Epithelial cell of prostate (primary cell): ENCODE data around the gene MRPS12.
A peak's percentile ranks its signal among the peaks of the same experiment; 100 is the strongest.

Experiments
- DNase-seq: peaks from one replicate; pipeline ENCODE4 v3.0.0-alpha.2; 2011; ENCODE audit warnings: low read depth, low spot score
- H3K27ac ChIP-seq: fragments of 450-650 bp; 2 replicates; pipeline ENCODE4 v1.5.1; 2017; ENCODE audit warnings: mild to moderate bottlenecking

MRPS12 gene

DNA sequence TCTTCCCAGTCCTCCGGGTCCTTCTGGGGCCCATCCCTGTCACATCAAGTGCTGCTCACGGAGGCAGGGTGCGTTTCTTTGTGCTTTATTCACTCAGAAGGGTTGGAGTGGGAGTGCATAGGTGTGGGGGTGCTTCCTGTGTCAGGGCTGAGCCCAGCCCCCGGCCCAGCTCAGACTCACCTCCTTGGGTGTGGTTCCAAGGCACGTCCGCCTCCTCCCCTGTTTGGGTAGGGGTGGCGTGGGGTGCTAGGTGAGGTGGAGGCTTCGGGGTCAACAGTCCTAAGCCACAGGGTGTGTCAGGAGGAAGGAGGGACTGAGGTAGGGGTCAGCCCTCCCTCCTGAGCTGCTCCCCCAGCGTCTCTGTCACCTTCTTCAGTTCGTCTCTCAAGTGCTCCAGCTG is 21.8 kb upstream of the MRPS12 start:
- H3K27ac ChIP-seq, result no peak overlapping the region

DNA sequence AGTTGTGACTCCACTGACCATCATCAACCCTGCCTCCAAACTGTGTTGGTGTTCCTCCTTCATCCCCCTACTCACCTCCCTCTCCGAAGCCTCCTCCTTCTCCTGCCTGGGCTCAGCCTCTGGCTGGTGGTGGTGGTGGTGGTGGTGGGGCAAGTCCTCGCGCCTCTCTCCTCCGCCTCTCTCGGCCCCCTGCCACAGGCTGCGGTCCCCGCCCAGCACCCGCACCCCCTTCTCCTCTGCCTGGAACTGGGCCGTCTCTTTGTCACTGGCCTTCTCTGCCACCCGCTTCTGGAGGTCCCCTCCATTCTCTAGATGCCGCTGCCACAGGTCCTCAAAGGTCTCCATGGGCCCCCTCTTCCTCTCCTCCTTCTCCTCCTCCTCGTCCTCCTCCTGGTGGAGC is 20.3 kb upstream of the MRPS12 start:
- no peak overlapping the region for H3K27ac ChIP-seq
- no peak for DNase-seq

More for the DNA sequence above, 21.8 kb upstream of the MRPS12 start:
- no peak for DNase-seq

DNA sequence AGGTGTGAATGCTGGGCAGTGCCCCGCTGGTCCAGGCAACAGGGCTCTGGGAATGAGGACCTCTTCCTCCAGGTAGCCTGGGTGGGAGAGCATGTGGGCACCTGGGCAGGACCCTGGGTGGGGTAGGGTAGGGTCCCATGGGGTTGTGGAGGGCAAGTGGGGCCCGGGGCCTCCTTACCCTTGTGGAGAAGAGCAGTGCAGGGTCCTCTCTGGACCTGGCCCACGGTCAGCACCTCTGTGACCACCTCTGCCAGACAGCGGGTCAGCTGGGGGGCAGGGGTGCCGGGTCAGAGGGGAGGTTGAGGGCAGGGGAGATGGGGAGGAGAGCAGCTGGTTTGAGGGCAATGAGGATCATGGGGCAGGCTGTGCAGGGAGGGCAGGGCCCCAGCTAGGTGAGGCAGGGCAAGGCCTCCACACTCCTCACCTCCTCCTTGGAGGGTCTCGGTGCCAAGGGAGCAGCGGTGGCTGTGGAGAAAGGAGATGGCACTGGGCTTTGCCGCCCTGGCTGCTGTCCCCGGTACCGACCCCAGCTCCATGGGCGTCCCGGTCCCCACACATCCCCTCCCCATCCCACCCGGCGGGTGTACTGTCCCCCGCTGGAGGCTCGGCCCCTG is 19.2 kb upstream of the MRPS12 start:
- no peak for DNase-seq
- no peak overlapping the region for H3K27ac ChIP-seq

DNA sequence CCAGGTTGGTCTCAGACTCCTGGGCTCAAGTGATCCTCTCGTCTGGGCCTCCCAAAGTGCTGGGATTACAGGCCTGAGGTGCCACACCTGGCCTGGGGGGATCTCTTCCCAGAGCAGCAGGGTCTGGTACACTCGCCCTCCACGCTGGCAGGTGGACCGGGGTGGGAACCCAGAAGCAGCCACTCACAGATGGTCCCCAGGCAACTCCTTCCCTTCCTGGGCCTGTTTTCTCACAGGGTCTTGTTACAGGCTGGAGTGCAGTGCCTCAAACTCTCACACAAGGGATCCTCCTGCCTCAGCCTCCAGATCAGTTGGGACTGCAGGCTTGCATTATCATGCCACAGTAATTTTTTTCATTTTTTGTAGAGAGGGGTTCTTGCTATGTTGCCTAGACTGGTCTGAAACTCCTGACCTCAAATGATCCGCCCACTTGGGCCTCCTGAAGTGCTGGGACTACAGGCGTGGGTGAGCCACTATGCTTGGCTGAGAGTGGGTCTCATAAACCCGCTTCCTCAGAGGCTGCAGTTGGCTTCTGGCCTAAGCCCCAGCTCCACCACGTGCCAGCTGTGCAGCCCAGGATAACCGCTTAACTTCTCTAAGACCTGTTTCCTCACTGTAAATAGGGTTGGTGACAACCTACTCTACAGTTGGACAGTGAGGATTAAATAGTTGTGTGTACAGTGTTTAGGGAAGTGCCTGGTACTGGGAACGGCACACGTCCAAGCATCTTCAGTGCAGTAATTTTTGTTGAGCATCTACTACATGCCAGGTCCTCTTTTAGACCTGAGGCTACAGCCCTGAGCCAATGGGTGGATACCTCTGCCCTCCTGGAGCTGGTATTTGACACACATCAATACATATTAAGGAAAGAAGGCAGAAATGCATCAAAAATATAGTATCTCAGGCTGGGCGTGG is 17.9 kb upstream of the MRPS12 start:
- H3K27ac ChIP-seq, result no peak overlapping the region
- no peak for DNase-seq

DNA sequence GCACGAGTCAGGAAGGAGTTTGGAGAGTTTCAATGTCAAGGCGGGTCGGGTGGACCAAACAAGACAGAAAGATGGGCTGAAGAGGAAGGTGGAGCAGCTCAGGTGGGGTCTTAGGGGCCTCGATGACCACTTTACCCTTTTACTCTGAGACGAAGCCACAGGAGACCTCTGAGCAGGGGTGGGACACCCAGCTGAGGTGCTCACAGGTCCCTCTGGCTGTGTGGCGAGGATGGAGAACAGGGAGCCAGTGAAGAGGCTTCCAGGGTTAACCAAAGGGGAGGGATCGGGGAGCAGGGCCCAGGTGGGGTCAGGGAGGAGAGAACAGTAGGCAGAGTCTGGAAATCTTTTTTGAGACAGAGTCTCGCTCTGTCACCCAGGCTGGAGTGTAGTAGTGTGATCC is 16.8 kb upstream of the MRPS12 start:
- no peak for DNase-seq

DNA sequence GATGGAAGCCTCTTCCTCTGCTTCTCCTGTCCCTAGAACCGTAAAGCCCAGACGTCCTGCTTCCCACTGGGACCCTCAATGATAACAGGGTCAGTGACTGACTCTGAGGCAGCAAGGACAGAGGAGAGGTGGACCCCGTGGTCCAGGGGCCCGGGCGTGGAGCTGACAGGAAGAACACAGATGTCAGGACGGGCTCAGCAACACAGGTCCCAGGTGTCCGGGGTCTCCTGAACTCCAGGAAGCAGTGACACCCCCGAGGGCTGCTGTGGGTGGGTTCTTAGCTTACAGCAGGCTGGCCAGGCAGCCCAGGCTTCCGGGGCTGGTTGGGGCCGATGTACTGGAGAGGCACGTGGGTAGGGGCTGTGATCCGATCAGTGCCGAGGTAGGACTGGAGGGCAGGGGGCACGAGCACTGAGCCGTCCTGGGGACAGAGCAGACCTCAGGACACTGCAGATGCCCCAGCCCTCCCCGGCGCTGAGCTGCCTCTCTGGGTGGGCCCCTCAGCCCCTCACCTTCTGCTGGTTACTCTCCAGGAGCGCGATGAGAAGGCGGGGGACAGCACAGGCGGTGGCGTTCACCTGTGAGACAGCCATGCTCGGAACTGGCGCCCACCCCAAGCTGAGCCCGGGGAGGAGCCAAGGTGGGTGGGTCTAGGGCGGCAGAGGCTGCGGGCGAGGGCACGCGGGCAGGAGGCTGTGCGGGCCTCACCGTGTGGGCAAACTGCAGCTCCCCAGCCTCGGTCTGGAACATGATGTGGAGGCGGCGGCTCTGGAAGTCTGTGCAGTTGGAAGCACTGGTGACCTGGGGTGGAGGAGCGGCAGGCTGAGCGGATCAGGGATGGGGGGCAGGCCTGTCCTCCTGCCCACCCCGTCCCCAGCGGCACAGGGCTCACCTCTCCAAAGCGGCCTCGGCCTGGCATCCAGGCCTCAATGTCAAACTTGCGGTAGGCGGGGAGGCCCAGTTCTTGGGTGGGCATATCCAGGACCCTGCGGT is 15.1 kb upstream of the MRPS12 start:
- H3K27ac ChIP-seq, result no peak overlapping the region
- DNase-seq, result no peak

More for the DNA sequence above, 16.8 kb upstream of the MRPS12 start:
- no peak overlapping the region for H3K27ac ChIP-seq

DNA sequence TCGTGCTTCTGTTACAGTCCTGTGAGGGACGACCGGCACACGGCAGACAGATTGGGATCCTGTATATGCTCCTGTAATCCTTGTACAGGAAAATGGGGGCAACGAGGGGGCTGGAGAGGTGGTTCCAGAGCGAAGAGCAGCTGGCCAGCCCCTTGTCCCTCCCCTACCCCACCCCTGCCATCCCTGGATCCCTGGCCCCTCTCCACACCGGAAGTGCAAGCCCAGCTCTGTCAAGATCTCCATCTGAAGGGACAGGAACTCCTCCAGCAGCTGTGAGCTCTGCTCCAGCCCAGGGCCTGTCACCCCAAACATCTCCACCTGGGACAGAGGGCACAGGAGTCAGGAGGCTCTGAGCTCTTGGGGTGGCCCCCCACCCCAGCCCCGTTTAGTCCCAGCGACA is 13.2 kb upstream of the MRPS12 start:
- H3K27ac ChIP-seq, result no peak overlapping the region

DNA sequence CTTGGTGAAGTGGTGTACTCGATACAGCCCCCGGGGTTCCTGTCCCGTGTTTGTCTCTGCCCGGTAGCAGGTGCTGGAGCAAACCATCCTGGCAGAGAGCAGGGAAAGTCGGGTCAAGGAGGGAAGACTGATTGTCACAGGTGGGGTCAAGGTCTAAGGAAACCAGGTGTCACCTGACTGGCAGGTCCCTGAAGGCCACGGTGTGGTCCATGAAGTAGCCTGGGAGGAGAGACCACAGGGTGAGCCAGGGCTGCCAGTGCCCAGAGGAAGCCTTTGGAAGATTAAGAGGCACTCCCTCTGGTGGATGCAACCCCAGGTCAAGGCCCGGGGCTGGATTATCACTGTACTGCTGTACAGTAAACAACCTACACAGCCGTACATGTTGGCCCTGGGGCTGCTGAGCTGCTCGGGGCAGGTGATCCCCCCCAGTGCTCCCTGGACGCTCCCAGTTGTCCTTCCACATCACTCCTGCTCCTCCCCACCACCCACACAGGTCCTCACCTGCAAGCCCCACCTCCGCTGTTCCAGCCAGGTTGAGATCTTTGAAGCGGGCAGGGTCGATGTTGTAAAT is 12.7 kb upstream of the MRPS12 start:
- H3K27ac ChIP-seq, result no peak overlapping the region
- no peak for DNase-seq

More for the DNA sequence above, 13.2 kb upstream of the MRPS12 start:
- no peak for DNase-seq

DNA sequence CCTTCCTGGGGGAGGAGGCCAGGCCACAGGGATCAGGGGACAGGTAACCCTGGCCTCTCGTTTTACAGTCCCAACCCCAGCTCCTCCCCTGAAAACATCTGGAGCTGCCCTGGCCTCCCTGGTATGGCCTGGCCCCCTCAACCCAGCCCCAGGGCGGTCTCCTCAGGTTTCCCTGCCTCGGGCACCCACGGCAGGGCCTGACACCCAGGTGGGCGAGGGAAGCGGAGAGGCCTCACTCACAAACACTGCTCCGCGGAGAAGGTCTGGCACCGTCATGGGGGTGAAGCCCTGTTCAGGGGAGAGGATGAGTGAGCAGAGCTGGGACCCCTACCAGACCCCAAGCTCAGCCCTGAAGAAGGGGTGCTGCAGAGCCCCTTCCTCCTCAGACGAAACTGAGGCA is 12.2 kb upstream of the MRPS12 start:
- DNase-seq, result no peak
- H3K27ac ChIP-seq, result no peak overlapping the region

DNA sequence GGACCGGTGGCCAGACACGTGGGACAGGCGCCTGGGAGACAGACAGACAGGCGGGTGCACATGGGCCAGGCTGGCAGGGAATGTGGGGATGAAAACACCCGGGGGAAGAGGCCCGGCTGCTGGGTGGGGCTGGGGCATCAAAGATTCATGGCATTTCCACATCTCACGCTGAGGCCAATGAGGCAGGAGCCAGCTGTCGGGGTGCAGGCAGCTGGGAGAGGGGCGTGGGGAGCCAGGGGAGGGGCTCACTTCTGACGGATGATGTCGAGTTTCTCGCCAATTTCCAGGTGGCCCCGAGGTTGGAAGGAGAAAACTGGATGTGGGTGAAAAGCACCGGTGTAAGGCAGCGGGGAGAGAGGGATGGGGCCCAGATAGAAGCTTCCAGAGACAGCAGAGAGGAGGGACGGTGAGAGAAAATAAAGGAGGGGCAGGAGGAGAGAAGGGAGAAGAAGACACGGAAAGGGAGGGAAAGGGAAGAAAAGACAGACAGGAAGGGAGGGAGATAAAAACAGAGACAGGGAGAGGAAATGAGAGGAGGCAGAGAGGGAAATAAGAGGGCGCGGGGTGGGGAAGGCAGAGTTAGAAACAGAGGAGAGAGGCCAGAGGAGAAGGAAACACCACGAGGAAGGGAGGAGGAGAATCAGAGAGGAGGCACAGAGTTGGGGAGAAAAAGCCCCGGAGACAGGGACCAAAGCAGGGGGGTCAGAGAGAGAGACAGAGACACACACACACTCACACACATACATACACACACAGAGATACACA is 10.7 kb upstream of the MRPS12 start:
- H3K27ac ChIP-seq, result no peak overlapping the region
- DNase-seq, result no peak

DNA sequence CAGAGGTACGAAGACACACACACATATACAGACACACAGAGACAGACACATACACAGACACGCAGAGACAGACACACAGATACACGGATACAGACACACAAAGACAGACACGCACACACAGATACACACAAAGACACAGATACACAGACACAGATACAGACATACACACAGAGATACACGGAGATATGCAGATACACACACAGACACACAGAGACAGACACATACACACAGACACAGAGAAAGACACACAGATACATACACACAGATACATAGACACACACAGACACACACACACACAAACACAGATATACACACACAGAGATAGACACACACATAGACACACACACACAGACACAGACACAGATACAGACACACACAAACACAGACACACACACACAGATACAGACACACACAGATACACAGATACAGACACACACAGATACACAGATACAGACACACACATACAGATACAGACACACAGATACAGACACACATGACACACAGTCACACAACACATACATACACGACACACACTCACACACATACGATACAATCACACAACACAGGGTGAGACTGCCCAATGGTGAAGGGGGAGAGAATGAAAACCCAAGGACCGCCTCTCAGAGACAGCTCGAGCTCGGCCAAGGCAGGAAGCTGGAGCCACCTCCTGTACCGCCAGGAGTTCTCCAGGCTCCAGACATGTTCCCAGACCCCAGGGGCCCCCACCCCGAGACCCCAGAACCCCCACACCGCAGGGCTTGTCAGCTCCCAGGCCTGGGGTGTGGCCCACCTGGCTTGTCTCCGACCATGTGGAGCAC is 9.9 kb upstream of the MRPS12 start:
- no peak for DNase-seq
- H3K27ac ChIP-seq, result no peak overlapping the region

DNA sequence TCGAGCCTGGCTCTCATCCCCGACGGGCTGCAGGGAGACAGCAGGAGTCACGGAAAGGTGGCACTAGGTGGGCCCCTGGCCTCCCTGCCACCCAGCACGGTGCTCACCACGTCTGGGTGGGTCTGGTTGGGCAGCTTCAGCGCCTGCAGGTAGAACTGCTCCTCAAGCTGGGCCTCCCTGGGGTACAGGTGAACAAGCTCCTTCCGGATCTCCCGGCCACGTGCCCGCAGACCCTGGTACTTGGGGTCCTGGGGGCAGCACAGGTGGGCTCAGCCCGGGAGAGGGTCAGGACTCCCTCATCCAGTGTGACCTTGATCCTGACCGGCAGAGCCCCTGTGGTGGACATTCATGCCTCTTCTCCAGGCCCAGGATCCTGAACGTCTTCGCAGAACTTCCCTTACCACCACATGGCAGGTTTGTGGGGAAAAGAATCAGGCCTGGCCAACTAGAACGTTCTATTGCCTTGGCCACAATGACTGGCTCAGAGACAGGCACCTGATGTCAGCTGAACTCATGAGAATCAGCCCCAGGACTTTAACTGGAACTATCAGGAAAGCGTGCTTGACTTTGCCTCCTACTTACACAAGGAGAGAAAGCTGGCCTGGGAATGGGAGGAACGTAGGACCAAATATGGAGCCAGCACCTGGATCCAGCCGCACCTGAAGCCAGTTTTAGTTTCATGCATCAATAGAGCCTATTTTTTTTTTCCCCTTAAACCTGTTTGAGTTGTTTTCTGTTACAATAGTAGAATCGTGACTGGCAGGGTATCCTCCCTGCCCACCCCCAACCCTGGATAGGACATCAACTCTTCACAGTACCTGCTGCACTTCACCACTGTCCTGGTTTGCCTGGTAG is 9.1 kb upstream of the MRPS12 start:
- DNase-seq, result no peak

DNA sequence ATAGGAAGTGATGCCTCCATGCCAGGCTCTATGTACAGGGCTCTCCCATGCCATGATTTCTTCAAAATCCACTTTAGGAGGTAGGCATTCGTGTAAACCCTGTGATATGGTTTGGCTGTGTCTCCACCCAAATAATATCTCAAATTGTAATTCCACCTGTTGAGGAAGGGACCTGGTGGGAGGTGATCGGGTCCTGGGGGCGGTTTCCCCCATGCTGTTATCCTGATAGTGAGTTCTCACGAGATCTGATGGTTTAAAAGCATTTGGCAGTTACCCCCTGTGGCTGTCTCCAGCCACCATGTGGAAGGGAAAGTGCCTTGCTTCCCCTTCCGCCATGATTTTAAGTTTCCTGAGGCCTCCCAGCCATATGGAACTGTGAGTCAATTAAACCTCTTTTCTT is 8.3 kb upstream of the MRPS12 start:
- no peak overlapping the region for H3K27ac ChIP-seq
- no peak for DNase-seq

More for the DNA sequence above, 9.1 kb upstream of the MRPS12 start:
- H3K27ac ChIP-seq, result no peak overlapping the region

DNA sequence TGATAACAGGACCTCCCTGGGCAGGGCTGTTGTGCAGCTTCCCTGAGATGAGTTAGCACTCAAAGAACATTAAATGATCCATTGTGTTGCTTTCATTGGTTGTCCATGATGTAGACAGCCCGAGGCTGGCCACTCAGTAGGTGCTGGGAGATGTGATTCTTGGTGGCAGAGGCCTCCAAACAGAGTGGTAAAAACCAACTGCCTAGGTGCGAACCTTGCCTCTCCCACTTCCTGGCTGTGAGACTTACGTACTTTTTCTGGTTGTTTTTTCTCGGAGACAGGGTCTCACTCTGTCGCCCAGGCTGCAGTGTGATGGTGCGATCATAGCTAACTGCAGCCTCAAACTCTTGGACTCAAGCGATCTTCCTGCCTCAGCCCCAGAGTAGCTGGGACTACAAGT is 6.4 kb upstream of the MRPS12 start:
- no peak overlapping the region for H3K27ac ChIP-seq
- no peak for DNase-seq

DNA sequence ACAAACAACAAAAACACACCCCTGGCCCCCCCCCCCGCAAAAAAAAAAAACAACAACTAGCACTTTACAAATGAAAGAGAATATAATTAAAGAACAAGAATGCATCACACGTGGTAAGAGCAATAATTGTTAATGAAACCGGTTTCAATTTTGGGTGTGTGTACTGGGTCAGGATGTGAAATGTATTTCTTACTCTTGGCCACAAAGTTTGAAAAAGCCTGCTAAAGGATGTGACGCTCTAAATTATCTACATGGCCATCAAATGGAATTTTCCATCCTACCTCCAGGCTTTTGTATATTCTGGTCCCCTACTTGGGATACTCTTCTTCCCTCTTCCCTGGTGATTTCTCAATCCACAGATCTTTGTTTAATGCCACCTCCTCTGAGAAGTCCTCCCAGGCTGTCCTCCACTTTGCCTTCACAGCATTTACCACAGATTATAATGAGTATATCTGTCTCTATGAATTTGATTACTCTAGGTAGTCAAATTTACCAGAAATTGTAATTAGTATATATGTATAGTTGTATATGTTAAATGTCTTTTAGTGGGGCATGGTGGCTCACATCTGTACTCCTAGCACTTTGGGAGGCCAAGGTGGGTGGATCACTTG is 2.2 kb upstream of the MRPS12 start:
- no peak for DNase-seq
- H3K27ac ChIP-seq, result no peak overlapping the region

DNA sequence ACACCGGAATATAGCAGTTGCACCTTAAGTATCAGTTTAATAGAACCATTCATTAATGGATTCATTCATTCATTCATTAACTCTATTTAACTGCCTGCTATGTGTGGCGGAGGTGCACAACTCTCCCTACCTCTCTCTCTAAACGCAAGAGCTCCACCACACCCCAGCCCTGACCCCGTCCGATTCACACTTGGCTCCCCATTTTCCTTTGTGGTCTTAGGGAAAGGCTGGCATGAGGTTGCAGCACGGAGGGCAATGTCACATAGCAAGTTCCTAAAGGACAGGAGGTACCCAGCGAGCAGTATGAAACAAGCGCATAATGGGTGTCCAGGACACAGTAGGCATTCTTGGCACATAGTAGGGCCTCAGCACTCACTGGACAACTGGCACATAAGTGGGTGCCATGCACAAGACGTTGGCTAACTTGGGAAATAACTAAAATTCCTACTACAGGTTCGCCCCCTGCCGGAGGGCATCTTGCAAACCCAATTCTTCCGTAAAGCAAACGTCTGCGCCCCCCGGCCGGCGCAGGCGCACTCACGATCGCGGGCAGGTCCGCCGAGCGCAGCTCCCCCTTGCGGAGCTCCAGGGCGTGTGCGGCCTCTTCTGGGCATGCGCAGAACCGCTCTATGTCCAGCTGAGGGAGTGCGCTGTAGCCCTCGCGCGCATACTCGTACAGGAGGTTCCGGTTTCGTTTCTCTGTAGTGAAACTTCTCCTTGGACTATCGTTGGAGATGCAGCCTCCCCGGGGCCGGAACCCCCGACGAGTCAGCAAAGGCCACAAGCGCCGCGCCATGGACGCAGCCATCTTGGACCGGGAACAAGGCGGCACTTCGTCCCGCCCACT is 592 bp upstream of the MRPS12 start, which contains the start of gene SARS2:
Gene SARS2, minus strand, starts transcription at position 835 of the 847 bp plus-strand sequence. Its CDS starts 27 bp downstream, at position 808.
- peak; percentile 64 for DNase-seq
- peak within 1 kb of the TSS; percentile 83 for H3K27ac ChIP-seq

DNA sequence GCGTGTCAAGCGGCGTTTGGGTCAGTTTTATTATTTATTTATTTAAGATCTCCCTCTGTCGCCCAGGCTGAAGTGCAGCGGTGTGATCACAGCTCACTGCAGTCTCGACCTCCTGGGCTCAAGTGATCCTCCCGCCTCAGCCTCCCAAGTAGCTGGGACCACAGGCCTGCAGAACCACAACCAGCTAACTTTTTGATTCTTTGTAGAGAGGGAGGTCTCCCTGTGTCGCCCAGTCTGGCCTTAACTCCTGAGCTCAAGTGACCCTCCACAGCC is 713 bp downstream of the MRPS12 start:
- H3K27ac ChIP-seq, result peak overlapping the region; percentile 83

More for the DNA sequence above, 713 bp downstream of the MRPS12 start:
- DNase-seq, result no peak
